Measurements from ENCODE around the gene DSG2. TPM values are rescaled to one million over a fixed set of nuclear protein-coding genes. Genes with fewer than 3 reads are reported as not detected.

Gene DSG2
- total RNA-seq, 1 experiment from 2014 or later = 194 TPM

GRCh38 chr18:31578126-31578525, 80.1 kb downstream of the DSG2 start:
- no peaks in the 10 kb centered on the region for H3K36me3 Mint-ChIP-seq (ENCODE audit: insufficient read depth, unreplicated experiment)
- no TSS peak for BruUV-seq (replicated peaks)
- H3K27ac Mint-ChIP-seq (ENCODE audit: unreplicated experiment) = no peak overlapping the region
- DNase-seq = no peak
- intact Hi-C loops (cut with micrococcal nuclease; ENCODE audit: unreplicated experiment) = no loop called here
- no peaks in the 10 kb centered on the region for H3K4me1 Mint-ChIP-seq (ENCODE audit: low read depth, unreplicated experiment)
- H3K27me3 Mint-ChIP-seq (ENCODE audit: unreplicated experiment) = no peaks in the 10 kb centered on the region
- no peak for TF ChIP-seq CTCF (IDR thresholded peaks at IDR 0.05; ENCODE audit: unreplicated experiment)
- H3K9me3 Mint-ChIP-seq (ENCODE audit: low read depth, unreplicated experiment) = no peaks in the 10 kb centered on the region
- CTCF ChIA-PET = no interaction called here
- no peak overlapping the region for H3K4me3 Mint-ChIP-seq (ENCODE audit: low read depth, unreplicated experiment)

GRCh38 chr18:31579375-31579774, 81.4 kb downstream of the DSG2 start:
- Mint-ChIP-seq H3K4me3 (ENCODE audit: low read depth, unreplicated experiment) (no peak overlapping the region), H3K9me3 (ENCODE audit: low read depth, unreplicated experiment) (no peaks in the 10 kb centered on the region), H3K36me3 (ENCODE audit: insufficient read depth, unreplicated experiment) (no peaks in the 10 kb centered on the region), H3K4me1 (ENCODE audit: low read depth, unreplicated experiment) (no peaks in the 10 kb centered on the region), H3K27ac (ENCODE audit: unreplicated experiment) (no peak overlapping the region), H3K27me3 (ENCODE audit: unreplicated experiment) (no peaks in the 10 kb centered on the region)
- TF ChIP-seq CTCF (IDR thresholded peaks at IDR 0.05; ENCODE audit: unreplicated experiment) = no peak
- CTCF ChIA-PET = no interaction called here
- BruUV-seq (replicated peaks) = no TSS peak
- intact Hi-C loops (cut with micrococcal nuclease; ENCODE audit: unreplicated experiment) = no loop called here
- DNase-seq = no peak

GRCh38 chr18:31581498-31582197, 83.7 kb downstream of the DSG2 start:
- Mint-ChIP-seq H3K36me3 (ENCODE audit: insufficient read depth, unreplicated experiment) (no peaks in the 10 kb centered on the region), H3K27ac (ENCODE audit: unreplicated experiment) (no peak overlapping the region), H3K27me3 (ENCODE audit: unreplicated experiment) (no peaks in the 10 kb centered on the region), H3K4me1 (ENCODE audit: low read depth, unreplicated experiment) (no peaks in the 10 kb centered on the region), H3K4me3 (ENCODE audit: low read depth, unreplicated experiment) (no peak overlapping the region), H3K9me3 (ENCODE audit: low read depth, unreplicated experiment) (no peaks in the 10 kb centered on the region)
- intact Hi-C loops (cut with micrococcal nuclease; ENCODE audit: unreplicated experiment) = no loop called here
- DNase-seq = no peak
- CTCF ChIA-PET = no interaction called here
- no TSS peak for BruUV-seq (replicated peaks)
- TF ChIP-seq CTCF (IDR thresholded peaks at IDR 0.05; ENCODE audit: unreplicated experiment) = no peak

GRCh38 chr18:31583185-31583854, 85.3 kb downstream of the DSG2 start:
- Mint-ChIP-seq H3K9me3 (ENCODE audit: low read depth, unreplicated experiment) (no peaks in the 10 kb centered on the region), H3K27ac (ENCODE audit: unreplicated experiment) (no peak overlapping the region), H3K27me3 (ENCODE audit: unreplicated experiment) (no peaks in the 10 kb centered on the region), H3K4me3 (ENCODE audit: low read depth, unreplicated experiment) (no peak overlapping the region), H3K36me3 (ENCODE audit: insufficient read depth, unreplicated experiment) (no peaks in the 10 kb centered on the region), H3K4me1 (ENCODE audit: low read depth, unreplicated experiment) (no peaks in the 10 kb centered on the region)
- DNase-seq = no peak
- CTCF ChIA-PET = no interaction called here
- intact Hi-C loops (cut with micrococcal nuclease; ENCODE audit: unreplicated experiment) = no loop called here
- no peak for TF ChIP-seq CTCF (IDR thresholded peaks at IDR 0.05; ENCODE audit: unreplicated experiment)
- BruUV-seq (replicated peaks) = no TSS peak

Measured in Calu3 (cell line).